Activated T-helper 17 cell treated with anti-CD3 and anti-CD28 coated beads, Interleukin-2, amount 50 U/mL, for 72 hours (primary cell): ENCODE data around the gene ANP32B. TPM values are rescaled to one million over a fixed set of nuclear protein-coding genes. Genes with fewer than 3 reads are reported as not detected.

Experiments
- total RNA-seq, 2 donors: library from RNA; stranded (reverse); gene quantifications; one replicate each; pipeline ENCODE4 v1.2.3, GENCODE V29; 2022

Gene ANP32B
- total RNA-seq, 2 donors from 2014 or later: 182 to 257 TPM

Other genes with a start within 250 kb of the ANP32B start
- not detected for gene FOXE1, start 130.1 kb upstream of the ANP32B start, total RNA-seq
- gene TRMO, start 60.8 kb upstream of the ANP32B start, total RNA-seq: 10 to 100 TPM; 21.3 to 23.6 TPM
- 1 to 10 TPM in 1 of 2 donors, under 1 TPM in 1; 0.95 to 1.2 TPM for gene HEMGN, start 45.2 kb upstream of the ANP32B start, total RNA-seq
- 10 to 100 TPM; 46.4 to 54.4 TPM for gene NANS, start 73.4 kb downstream of the ANP32B start, total RNA-seq
- 10 to 100 TPM; 43.4 to 57.8 TPM for gene TRIM14, start 135.9 kb downstream of the ANP32B start, total RNA-seq
- gene CORO2A, start 209.3 kb downstream of the ANP32B start, total RNA-seq: 10 to 100 TPM in 1 of 2 donors, 1 to 10 TPM in 1; 9.9 to 18.2 TPM